ENCODE results near the gene CCDC88A.

DNA sequence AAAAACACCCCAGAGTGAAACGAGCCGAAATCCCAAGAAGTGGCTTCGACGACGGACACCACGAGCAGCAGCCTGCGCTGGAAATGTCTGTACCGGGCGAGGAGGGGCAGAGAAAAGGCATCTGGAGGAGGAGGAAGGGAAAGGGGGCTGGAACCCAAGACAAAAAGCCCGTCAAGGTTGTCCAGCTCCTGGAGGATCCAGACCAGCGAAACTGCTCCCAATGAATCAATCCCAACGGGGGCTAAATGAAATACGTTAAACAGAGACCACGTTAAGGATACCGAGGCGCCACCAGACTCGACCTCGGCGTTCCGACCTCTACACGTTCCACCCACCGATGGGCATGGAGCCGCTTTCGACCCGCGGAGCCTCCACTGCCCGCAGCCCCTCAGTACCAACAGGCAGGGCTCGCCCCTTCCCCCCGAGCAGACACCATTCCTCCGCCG lies 400 bp downstream of the CCDC88A start:
- TF ChIP-seq, protein P1, sequence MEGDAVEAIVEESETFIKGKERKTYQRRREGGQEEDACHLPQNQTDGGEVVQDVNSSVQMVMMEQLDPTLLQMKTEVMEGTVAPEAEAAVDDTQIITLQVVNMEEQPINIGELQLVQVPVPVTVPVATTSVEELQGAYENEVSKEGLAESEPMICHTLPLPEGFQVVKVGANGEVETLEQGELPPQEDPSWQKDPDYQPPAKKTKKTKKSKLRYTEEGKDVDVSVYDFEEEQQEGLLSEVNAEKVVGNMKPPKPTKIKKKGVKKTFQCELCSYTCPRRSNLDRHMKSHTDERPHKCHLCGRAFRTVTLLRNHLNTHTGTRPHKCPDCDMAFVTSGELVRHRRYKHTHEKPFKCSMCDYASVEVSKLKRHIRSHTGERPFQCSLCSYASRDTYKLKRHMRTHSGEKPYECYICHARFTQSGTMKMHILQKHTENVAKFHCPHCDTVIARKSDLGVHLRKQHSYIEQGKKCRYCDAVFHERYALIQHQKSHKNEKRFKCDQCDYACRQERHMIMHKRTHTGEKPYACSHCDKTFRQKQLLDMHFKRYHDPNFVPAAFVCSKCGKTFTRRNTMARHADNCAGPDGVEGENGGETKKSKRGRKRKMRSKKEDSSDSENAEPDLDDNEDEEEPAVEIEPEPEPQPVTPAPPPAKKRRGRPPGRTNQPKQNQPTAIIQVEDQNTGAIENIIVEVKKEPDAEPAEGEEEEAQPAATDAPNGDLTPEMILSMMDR (conservative IDR thresholded peaks at IDR 0.05): no peak
- no peak for TF ChIP-seq EZH2 (IDR thresholded peaks at IDR 0.05; ENCODE audit: low read depth)
